Gastrocnemius medialis (tissue), 4 donors: ENCODE measurements around the gene COX10. TPM values are rescaled to one million over a fixed set of nuclear protein-coding genes. Genes with fewer than 3 reads are reported as not detected.
A peak's percentile ranks its signal among the peaks of the same experiment; 100 is the strongest.

Experiments
- ATAC-seq, 2 donors: fragments of 150-250 bp; one replicate each; pipeline ENCODE4 v1.9.1; 2016
- DNase-seq, 2 donors: peaks; one replicate each; pipeline ENCODE4 v3.0.0-alpha.2; 2019
- H3K27ac ChIP-seq, 4 donors: fragments of 200-600 bp; sonication (generic); 1 replicate in 1 of 4; 2 replicates in 3 of 4; pipeline ENCODE4 v1.5.1; 2016 to 2018; ENCODE audit warnings: mild to moderate bottlenecking in 2 of 4, moderate library complexity in 1 of 4
- H3K27me3 ChIP-seq, 3 donors: fragments of 200-600 bp; sonication (generic) in 2 of 3; 1 replicate in 1 of 3; 2 replicates in 2 of 3; pipeline versions ENCODE4 v1.5.1 to v1.6.0; 2016 to 2019; ENCODE audit warnings: mild to moderate bottlenecking in 1 of 3, moderate library complexity in 1 of 3
- H3K36me3 ChIP-seq, 2 donors: fragments of 200-600 bp; sonication (generic) in 1 of 2; one replicate each; pipeline ENCODE4 v1.5.1; 2017 to 2018
- H3K4me1 ChIP-seq, 2 donors: fragments of 200-600 bp; sonication (generic) in 1 of 2; one replicate each; pipeline ENCODE4 v1.5.1; 2016 to 2017; ENCODE audit warnings: mild to moderate bottlenecking in 2 of 2
- H3K4me3 ChIP-seq, 4 donors: fragments of 200-600 bp; sonication (generic) in 3 of 4; 1 replicate in 1 of 4; 2 replicates in 3 of 4; pipeline ENCODE4 v1.5.1; 2016 to 2019; ENCODE audit warnings: mild to moderate bottlenecking in 2 of 4
- H3K9me3 ChIP-seq, 3 donors: fragments of 200-600 bp; sonication (generic) in 2 of 3; 1 replicate in 1 of 3; 2 replicates in 2 of 3; pipeline ENCODE4 v1.5.1; 2016 to 2019
- CTCF ChIP-seq, 5 experiments: fragments of 450-650 bp in 3 of 5; fragments of 200-600 bp in 2 of 5; sonication (generic) in 2 of 5; IDR thresholded peaks in 4 of 5; conservative IDR thresholded peaks in 1 of 5; 1 replicate in 4 of 5; 2 replicates in 1 of 5; pipeline ENCODE4 v1.5.1; 2016 to 2019; ENCODE audit warnings: antibody characterized with exemption in 5 of 5, mild to moderate bottlenecking in 3 of 5, moderate library complexity in 3 of 5
- POLR2A ChIP-seq, 2 donors: fragments of 450-650 bp; IDR thresholded peaks; one replicate each; pipeline ENCODE4 v1.6.1; 2017; ENCODE audit warnings: antibody characterized with exemption in 2 of 2, mild to moderate bottlenecking in 2 of 2, moderate library complexity in 2 of 2
- in situ Hi-C, 4 donors: fragments of 200-750 bp; cut with MboI; loops; one replicate each; pipeline versions ENCODE4 v1.15.0 to v1.8.0; 2017; ENCODE audit warnings: low sequenced_read_pairs in 4 of 4
- intact Hi-C: fragments of 100-400 bp; cut with DNase I; formaldehyde crosslinking; loops from one replicate; pipeline ENCODE4 v1.15.1; 2023; ENCODE audit warnings: low total_unique reads
- total RNA-seq, 4 donors: library from RNA; depleted of rRNA; stranded (reverse); fragments of >200 nt; gene quantifications; one replicate each; pipeline versions ENCODE4 v1.1.0 to v1.2.3, GENCODE V29; 2016

Gene COX10
- total RNA-seq, 4 donors from 2014 or later: 70.6 to 123 (median 87.3) TPM

- H3K27ac ChIP-seq: peak overlapping the region in 3 of 4 donors; percentile 76 to 88 (median 86)
- ATAC-seq: no peak
- TF ChIP-seq CTCF (IDR thresholded peaks at IDR 0.05 in 4 of 5, conservative IDR thresholded peaks at IDR 0.05 in 1 of 5): no peak
- TF ChIP-seq POLR2A (IDR thresholded peaks at IDR 0.05): no peak
- H3K4me3 ChIP-seq: no peak overlapping the region
- no peaks in the 10 kb centered on the region for H3K27me3 ChIP-seq
- no peak for DNase-seq
- peaks cover 15 to 17% of the 10 kb centered on the region in 2 donors for H3K4me1 ChIP-seq
- in situ Hi-C loops: no loop called here
- intact Hi-C loops: loop anchor here (5.0 to 10.0 kb wide), 4 partner anchors 133 to 1294 kb away; partner anchors contain the start of gene COX10
- H3K36me3 ChIP-seq: no peaks in the 10 kb centered on the region
- H3K9me3 ChIP-seq: no peaks in the 10 kb centered on the region
Observed at GRCh38 chr17:14200354-14200753, 131.1 kb downstream of the COX10 start.

GRCh38 chr17:14201021-14201987 is 132.0 kb downstream of the COX10 start:
- peaks cover 22 to 24% of the 10 kb centered on the region in 2 donors for H3K4me1 ChIP-seq
- in situ Hi-C loops: no loop called here
- intact Hi-C loops: loop anchor here (5.0 to 10.0 kb wide), 4 partner anchors 134 to 1293 kb away; partner anchors contain the start of gene COX10
- no peak for DNase-seq
- no peak overlapping the region for H3K4me3 ChIP-seq
- peak overlapping the region; percentile 76 to 88 (median 84) for H3K27ac ChIP-seq
- TF ChIP-seq POLR2A (IDR thresholded peaks at IDR 0.05) (no peak), CTCF (IDR thresholded peaks at IDR 0.05 in 4 of 5, conservative IDR thresholded peaks at IDR 0.05 in 1 of 5) (no peak)
- H3K27me3 ChIP-seq: no peaks in the 10 kb centered on the region
- no peaks in the 10 kb centered on the region for H3K36me3 ChIP-seq
- no peak for ATAC-seq
- H3K9me3 ChIP-seq: no peaks in the 10 kb centered on the region

- no peak overlapping the region for H3K4me3 ChIP-seq
- H3K27me3 ChIP-seq: no peaks in the 10 kb centered on the region
- no peak for TF ChIP-seq POLR2A (IDR thresholded peaks at IDR 0.05)
- no peak for TF ChIP-seq CTCF (IDR thresholded peaks at IDR 0.05 in 4 of 5, conservative IDR thresholded peaks at IDR 0.05 in 1 of 5)
- H3K9me3 ChIP-seq: no peaks in the 10 kb centered on the region
- DNase-seq (no peak), ATAC-seq (no peak)
- H3K36me3 ChIP-seq: peaks cover 0 to 2% of the 10 kb centered on the region in 2 donors
- intact Hi-C loops (loop anchor here (5.0 to 10.0 kb wide), 4 partner anchors 135 to 1293 kb away; partner anchors contain the start of gene COX10), in situ Hi-C loops (no loop called here)
- H3K4me1 ChIP-seq: peaks cover 27 to 29% of the 10 kb centered on the region in 2 donors
- H3K27ac ChIP-seq: peak overlapping the region; percentile 76 to 88 (median 84)
Observed at GRCh38 chr17:14201988-14202380, 132.7 kb downstream of the COX10 start.

- Histone ChIP-seq H3K4me1 (peaks cover 29% of the 10 kb centered on the region in 2 donors), H3K27me3 (no peaks in the 10 kb centered on the region), H3K36me3 (peaks cover 0 to 8% of the 10 kb centered on the region in 2 donors), H3K9me3 (no peaks in the 10 kb centered on the region), H3K4me3 (no peak overlapping the region), H3K27ac (peak overlapping the region; percentile 76 to 88 (median 84))
- intact Hi-C loops (loop anchor here (5.0 to 10.0 kb wide), 4 partner anchors 135 to 1292 kb away; partner anchors contain the start of gene COX10), in situ Hi-C loops (no loop called here)
- TF ChIP-seq CTCF (IDR thresholded peaks at IDR 0.05 in 4 of 5, conservative IDR thresholded peaks at IDR 0.05 in 1 of 5) (no peak), POLR2A (IDR thresholded peaks at IDR 0.05) (no peak)
- DNase-seq: peak; percentile 36 to 49
- ATAC-seq: peak; percentile 32 to 67
Observed at GRCh38 chr17:14202388-14203166, 133.3 kb downstream of the COX10 start.
